ENCODE results near the gene SLC6A2.

SLC6A2 gene

DNA sequence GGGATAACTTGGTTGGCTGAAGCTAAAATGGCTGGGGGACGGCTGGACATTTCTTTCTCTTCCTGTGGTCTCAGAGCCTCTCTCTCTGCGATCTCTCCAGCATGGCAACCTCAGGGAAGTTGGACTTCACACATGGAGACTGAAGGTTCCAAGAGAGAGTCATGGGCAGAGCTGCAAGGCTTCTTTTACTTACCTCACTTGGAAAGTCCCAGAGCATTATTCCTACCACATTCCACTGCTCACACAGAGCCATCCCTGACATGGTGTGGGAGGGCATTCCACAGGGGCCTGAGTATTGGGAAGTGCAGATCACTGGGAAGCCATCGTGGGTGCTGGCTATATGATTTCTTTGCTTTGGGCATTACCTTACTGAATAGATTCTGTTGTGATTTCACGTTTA is 9.8 kb upstream of the SLC6A2 start:
- TF ChIP-seq TAF1 (IDR thresholded peaks at IDR 0.05; ENCODE audit: low read depth) (no peak), ZBTB7A (IDR thresholded peaks at IDR 0.05; ENCODE audit: low read depth) (no peak), RAD21 (IDR thresholded peaks at IDR 0.05; ENCODE audit: low read depth) (no peak), FOXM1 (IDR thresholded peaks at IDR 0.05; ENCODE audit: borderline replicate concordance, low read depth) (no peak), TEAD4 (IDR thresholded peaks at IDR 0.05) (no peak), TCF12 (IDR thresholded peaks at IDR 0.05; ENCODE audit: low read depth) (no peak), YY1 (IDR thresholded peaks at IDR 0.05; ENCODE audit: low read depth) (no peak), CREB1 (IDR thresholded peaks at IDR 0.05; ENCODE audit: low read depth) (no peak), EGR1 (IDR thresholded peaks at IDR 0.05) (no peak), NFIC (IDR thresholded peaks at IDR 0.05) (no peak)
- TF ChIP-seq, protein P1, sequence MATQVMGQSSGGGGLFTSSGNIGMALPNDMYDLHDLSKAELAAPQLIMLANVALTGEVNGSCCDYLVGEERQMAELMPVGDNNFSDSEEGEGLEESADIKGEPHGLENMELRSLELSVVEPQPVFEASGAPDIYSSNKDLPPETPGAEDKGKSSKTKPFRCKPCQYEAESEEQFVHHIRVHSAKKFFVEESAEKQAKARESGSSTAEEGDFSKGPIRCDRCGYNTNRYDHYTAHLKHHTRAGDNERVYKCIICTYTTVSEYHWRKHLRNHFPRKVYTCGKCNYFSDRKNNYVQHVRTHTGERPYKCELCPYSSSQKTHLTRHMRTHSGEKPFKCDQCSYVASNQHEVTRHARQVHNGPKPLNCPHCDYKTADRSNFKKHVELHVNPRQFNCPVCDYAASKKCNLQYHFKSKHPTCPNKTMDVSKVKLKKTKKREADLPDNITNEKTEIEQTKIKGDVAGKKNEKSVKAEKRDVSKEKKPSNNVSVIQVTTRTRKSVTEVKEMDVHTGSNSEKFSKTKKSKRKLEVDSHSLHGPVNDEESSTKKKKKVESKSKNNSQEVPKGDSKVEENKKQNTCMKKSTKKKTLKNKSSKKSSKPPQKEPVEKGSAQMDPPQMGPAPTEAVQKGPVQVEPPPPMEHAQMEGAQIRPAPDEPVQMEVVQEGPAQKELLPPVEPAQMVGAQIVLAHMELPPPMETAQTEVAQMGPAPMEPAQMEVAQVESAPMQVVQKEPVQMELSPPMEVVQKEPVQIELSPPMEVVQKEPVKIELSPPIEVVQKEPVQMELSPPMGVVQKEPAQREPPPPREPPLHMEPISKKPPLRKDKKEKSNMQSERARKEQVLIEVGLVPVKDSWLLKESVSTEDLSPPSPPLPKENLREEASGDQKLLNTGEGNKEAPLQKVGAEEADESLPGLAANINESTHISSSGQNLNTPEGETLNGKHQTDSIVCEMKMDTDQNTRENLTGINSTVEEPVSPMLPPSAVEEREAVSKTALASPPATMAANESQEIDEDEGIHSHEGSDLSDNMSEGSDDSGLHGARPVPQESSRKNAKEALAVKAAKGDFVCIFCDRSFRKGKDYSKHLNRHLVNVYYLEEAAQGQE (IDR thresholded peaks at IDR 0.05; ENCODE audit: low read depth): no peak
- TF ChIP-seq, protein P2, sequence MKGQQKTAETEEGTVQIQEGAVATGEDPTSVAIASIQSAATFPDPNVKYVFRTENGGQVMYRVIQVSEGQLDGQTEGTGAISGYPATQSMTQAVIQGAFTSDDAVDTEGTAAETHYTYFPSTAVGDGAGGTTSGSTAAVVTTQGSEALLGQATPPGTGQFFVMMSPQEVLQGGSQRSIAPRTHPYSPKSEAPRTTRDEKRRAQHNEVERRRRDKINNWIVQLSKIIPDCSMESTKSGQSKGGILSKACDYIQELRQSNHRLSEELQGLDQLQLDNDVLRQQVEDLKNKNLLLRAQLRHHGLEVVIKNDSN (IDR thresholded peaks at IDR 0.05): no peak
- TF ChIP-seq, protein P3, sequence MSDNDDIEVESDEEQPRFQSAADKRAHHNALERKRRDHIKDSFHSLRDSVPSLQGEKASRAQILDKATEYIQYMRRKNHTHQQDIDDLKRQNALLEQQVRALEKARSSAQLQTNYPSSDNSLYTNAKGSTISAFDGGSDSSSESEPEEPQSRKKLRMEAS (IDR thresholded peaks at IDR 0.05): no peak

DNA sequence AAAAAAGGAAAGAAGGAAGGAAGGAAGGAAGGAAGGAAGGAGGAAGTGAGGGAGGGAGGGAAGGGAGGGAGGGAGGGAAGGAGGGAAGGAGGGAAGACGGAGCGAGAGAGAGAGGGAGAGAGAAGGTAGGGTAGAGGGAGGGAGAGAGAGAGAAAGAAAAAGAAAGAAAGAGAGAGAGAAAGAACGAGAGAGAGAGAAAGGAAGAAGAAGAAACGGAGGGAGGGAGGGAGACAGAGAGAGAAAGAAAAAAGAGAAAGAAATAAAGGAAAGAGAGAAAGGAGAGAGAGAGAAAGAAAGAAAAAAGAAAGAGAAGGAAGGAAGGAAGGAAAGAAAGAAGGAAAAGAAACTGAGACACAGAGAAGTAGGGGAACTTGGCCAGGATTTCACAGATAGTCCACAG is 8.4 kb upstream of the SLC6A2 start:
- no peak for TF ChIP-seq ZBTB7A (IDR thresholded peaks at IDR 0.05; ENCODE audit: low read depth)
- TF ChIP-seq, protein P1 (IDR thresholded peaks at IDR 0.05; ENCODE audit: low read depth): no peak

DNA sequence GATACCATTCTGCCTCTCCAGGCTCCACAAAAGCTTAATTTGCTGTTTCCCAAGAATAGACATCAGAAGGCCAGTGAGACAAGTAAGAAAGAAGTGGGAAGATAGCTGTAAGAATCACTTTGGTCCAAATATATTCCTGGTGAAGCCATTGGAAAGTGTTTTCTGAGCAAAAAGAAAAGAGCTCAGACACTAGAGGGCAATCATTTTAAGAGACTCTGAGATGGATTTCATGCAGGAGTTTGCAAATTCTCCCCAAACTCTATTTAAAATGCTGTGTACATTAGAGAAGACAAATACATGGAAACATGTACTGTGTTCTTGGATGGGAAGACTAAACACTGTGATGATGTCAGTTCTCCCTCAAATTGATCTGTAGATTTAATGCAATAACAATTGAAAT is 8.0 kb upstream of the SLC6A2 start:
- TF ChIP-seq, protein P3 (IDR thresholded peaks at IDR 0.05): no peak
- TF ChIP-seq TCF12 (IDR thresholded peaks at IDR 0.05; ENCODE audit: low read depth) (no peak), FOXM1 (IDR thresholded peaks at IDR 0.05; ENCODE audit: borderline replicate concordance, low read depth) (no peak), EGR1 (IDR thresholded peaks at IDR 0.05) (no peak), EP300 (IDR thresholded peaks at IDR 0.05; ENCODE audit: borderline replicate concordance) (no peak), CREB1 (IDR thresholded peaks at IDR 0.05; ENCODE audit: low read depth) (no peak), ZBTB7A (IDR thresholded peaks at IDR 0.05; ENCODE audit: low read depth) (no peak), RAD21 (IDR thresholded peaks at IDR 0.05; ENCODE audit: low read depth) (no peak), CEBPB (IDR thresholded peaks at IDR 0.05) (no peak), YY1 (IDR thresholded peaks at IDR 0.05; ENCODE audit: low read depth) (no peak)

DNA sequence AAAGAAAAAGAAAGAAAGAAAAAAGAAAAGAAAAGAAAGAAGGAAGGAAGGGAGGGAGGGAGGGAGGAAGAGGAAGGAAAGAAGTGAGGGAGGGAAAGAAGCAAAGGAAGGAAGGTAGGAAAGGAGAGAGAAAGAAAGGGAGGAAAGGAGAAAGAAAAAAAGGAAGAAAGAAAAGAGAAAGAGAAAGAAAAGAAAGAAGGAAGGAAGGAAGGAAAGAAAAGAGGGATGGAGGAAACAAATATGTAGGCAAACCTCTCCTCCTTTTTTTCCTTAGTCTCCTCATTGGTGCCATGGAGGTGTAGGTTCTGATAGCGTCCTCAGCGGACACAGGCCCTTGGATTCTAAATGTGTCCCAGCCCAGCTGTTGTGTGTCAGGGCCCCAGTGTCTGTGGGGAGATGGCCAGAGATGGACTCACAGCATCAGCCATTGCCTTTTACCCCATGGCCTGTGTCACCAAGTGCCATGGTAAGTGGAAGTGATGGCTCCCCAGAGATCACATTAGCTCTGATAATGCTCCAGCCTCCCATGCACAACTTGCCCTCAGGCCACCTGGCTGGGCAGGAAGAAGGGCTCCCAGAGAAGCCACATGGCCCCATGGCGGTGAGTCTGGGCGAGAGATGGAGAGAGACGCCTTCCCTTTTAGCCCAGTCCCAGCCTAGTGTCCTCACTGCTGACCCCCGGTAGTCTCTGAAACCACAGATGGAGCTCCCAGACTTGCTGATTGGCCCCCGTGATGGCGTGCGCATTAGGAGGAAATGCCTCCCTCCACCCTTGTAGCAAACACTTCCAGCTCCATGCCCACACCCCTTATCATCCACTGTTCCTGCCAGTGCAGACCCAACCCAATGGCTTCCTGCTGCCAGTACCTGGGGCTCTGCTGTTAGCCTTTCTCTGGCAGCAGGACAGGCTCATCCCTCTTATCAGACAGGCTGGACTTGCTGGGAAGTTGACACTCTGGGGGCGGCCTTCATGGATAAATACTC is 3.7 kb upstream of the SLC6A2 start:
- TF ChIP-seq EGR1 (IDR thresholded peaks at IDR 0.05) (no peak), CREB1 (IDR thresholded peaks at IDR 0.05; ENCODE audit: low read depth) (no peak), TEAD4 (IDR thresholded peaks at IDR 0.05) (no peak), RAD21 (IDR thresholded peaks at IDR 0.05; ENCODE audit: low read depth) (no peak), TCF12 (IDR thresholded peaks at IDR 0.05; ENCODE audit: low read depth) (no peak), NFIC (IDR thresholded peaks at IDR 0.05) (no peak), EP300 (IDR thresholded peaks at IDR 0.05; ENCODE audit: borderline replicate concordance) (no peak), YY1 (IDR thresholded peaks at IDR 0.05; ENCODE audit: low read depth) (no peak)
- TF ChIP-seq, protein P2 (IDR thresholded peaks at IDR 0.05): no peak
- TF ChIP-seq, protein P3 (IDR thresholded peaks at IDR 0.05): no peak

DNA sequence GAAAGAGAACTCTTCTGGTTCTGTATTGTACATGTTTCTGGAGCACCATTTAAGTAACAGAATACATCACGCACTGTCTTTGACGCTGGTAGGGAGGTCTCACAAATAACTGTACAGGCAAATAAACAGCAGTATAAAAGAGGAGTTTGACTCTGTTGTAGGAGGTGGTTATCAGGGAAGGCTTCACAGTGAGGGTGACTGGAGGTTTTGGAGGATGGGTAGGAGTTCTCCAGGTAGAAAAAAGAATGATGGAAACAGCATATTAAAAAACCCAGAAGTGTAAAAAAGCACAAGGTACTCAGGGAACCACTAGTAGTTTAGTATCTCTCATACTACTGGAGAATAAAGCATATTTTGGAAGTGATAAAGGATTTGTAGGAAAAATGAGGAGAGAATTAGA is 2.7 kb upstream of the SLC6A2 start:
- TF ChIP-seq EGR1 (IDR thresholded peaks at IDR 0.05): no peak
- TF ChIP-seq, protein P1 (IDR thresholded peaks at IDR 0.05; ENCODE audit: low read depth): no peak
- TF ChIP-seq RAD21 (IDR thresholded peaks at IDR 0.05; ENCODE audit: low read depth): no peak
- TF ChIP-seq, protein P3 (IDR thresholded peaks at IDR 0.05): no peak
- TF ChIP-seq CEBPB (IDR thresholded peaks at IDR 0.05): no peak
- no peak for TF ChIP-seq TAF1 (IDR thresholded peaks at IDR 0.05; ENCODE audit: low read depth)
- no peak for TF ChIP-seq ZBTB7A (IDR thresholded peaks at IDR 0.05; ENCODE audit: low read depth)
- no peak for TF ChIP-seq CREB1 (IDR thresholded peaks at IDR 0.05; ENCODE audit: low read depth)
- no peak for TF ChIP-seq TEAD4 (IDR thresholded peaks at IDR 0.05)
- TF ChIP-seq FOXM1 (IDR thresholded peaks at IDR 0.05; ENCODE audit: borderline replicate concordance, low read depth): no peak
- TF ChIP-seq TCF12 (IDR thresholded peaks at IDR 0.05; ENCODE audit: low read depth): no peak
